Spleen (tissue), 11 donors: ENCODE data around the gene MORN4. TPM values are rescaled to one million over a fixed set of nuclear protein-coding genes. Genes with fewer than 3 reads are reported as not detected.
"Not testable (repeated sequence)": the region's sequence is repeated elsewhere in the genome, so short reads cannot be mapped to it uniquely, and the experiment has no call there.

ENCODE experiments used
- DNase-seq: peaks from one replicate; pipeline ENCODE4 v3.0.0-alpha.2; 2020
- H3K27ac ChIP-seq, 8 donors: fragments of 200-600 bp; sonication (generic) in 7 of 8; 1 replicate in 4 of 8; 2 replicates in 4 of 8; pipeline versions ENCODE4 v1.5.0 to v1.8.0; 2016 to 2021; ENCODE audit warnings: inconsistent platforms in 4 of 8, mild to moderate bottlenecking in 4 of 8, moderate library complexity in 1 of 8
- H3K27me3 ChIP-seq, 7 donors: fragments of 200-600 bp; sonication (generic) in 6 of 7; replicated peaks in 1 of 7; 1 replicate in 4 of 7; 2 replicates in 3 of 7; pipeline versions ENCODE4 v1.5.0 to v1.8.0; 2016 to 2021; ENCODE audit warnings: inconsistent platforms in 3 of 7, mild to moderate bottlenecking in 1 of 7
- H3K36me3 ChIP-seq, 6 donors: fragments of 200-600 bp; sonication (generic) in 5 of 6; 1 replicate in 4 of 6; 2 replicates in 2 of 6; pipeline versions ENCODE4 v1.5.0 to v1.8.0; 2016 to 2021; ENCODE audit warnings: inconsistent platforms in 2 of 6
- H3K4me1 ChIP-seq, 6 donors: fragments of 200-600 bp; sonication (generic) in 5 of 6; 1 replicate in 3 of 6; 2 replicates in 3 of 6; pipeline versions ENCODE4 v1.5.0 to v1.8.0; 2016 to 2021; ENCODE audit warnings: inconsistent platforms in 3 of 6
- H3K4me3 ChIP-seq, 8 donors: fragments of 200-600 bp; sonication (generic) in 7 of 8; 1 replicate in 4 of 8; 2 replicates in 4 of 8; pipeline versions ENCODE4 v1.5.0 to v1.8.0; 2016 to 2021; ENCODE audit warnings: inconsistent platforms in 4 of 8, mild to moderate bottlenecking in 4 of 8, moderate library complexity in 2 of 8
- H3K9me3 ChIP-seq, 8 donors: fragments of 200-600 bp; sonication (generic) in 7 of 8; 1 replicate in 4 of 8; 2 replicates in 4 of 8; pipeline versions ENCODE4 v1.5.0 to v1.8.0; 2016 to 2021; ENCODE audit warnings: inconsistent platforms in 4 of 8
- POLR2A ChIP-seq, 3 donors: fragments of 450-650 bp; IDR thresholded peaks; one replicate each; pipeline ENCODE4 v1.5.1; 2017; ENCODE audit warnings: antibody characterized with exemption in 3 of 3, mild to moderate bottlenecking in 1 of 3
- POLR2AphosphoS5 ChIP-seq, 3 donors: sonication (generic); formaldehyde crosslinking; IDR thresholded peaks; one replicate each; pipeline ENCODE4 v1.5.1; 2017; ENCODE audit warnings: antibody characterized with exemption in 3 of 3
- WGBS, 5 donors: extraction: QIAGEN DNeasy Blood & Tissue Kit in 3 of 5; methylation state at CpG; one replicate each; pipeline versions ENCODE4 v1.1.5 to v1.1.7; 2013 to 2018; 5-methylcytosine and 5-hydroxymethylcytosine counted together
- intact Hi-C: fragments of 100-400 bp; cut with DNase I; formaldehyde crosslinking; loops from one replicate; pipeline ENCODE4 v1.15.0; 2023; ENCODE audit warnings: low total_unique reads
- polyA plus RNA-seq, 3 donors: library from polyadenylated mRNA; stranded (reverse); fragments of 200-250 nt; gene quantifications; one replicate each; pipeline ENCODE4 v1.2.1, GENCODE V29; 2013
- total RNA-seq, 7 donors: library from RNA; depleted of rRNA in 3 of 7; stranded (reverse); fragments of >200 nt in 3 of 7; fragmentation: NEBNext Ultra II Directional in 4 of 7; extraction: Animal tissue kit (Norgen Biotek cat#: 25700) in 4 of 7; gene quantifications; one replicate each; pipeline versions ENCODE4 v1.1.0 to v1.2.1, GENCODE V29; 2016 to 2021
- TF ChIP-seq, protein P1 (sequence below), 11 experiments: fragments of 200-600 bp in 7 of 11; fragments of 450-650 bp in 4 of 11; sonication (generic) in 4 of 11; IDR thresholded peaks in 8 of 11; conservative IDR thresholded peaks in 3 of 11; 1 replicate in 7 of 11; 2 replicates in 4 of 11; pipeline versions ENCODE4 v1.4.0 to v1.8.0; 2016 to 2021; ENCODE audit warnings: antibody characterized with exemption in 11 of 11, inconsistent platforms in 4 of 11, mild to moderate bottlenecking in 1 of 11
- donor health status: healthy with polysubstance abuse.
- donor health status: DM: no; HTN: no; CAD: no; lungs with moderate emphysema.
- donor health status: DM: no; HTN: no; CAD: no.
- donor health status: Bipolar disorder and iron deficiency.
- donor health status: healthy.
- donor health status: DM: no; HTN: no; CAD: no.
- donor health status: DM: yes; HTN: yes; CAD: no.

The MORN4 gene
- total and polyA plus RNA-seq, 10 donors, result 1.6 to 5.0 (median 2.7) TPM

DNA sequence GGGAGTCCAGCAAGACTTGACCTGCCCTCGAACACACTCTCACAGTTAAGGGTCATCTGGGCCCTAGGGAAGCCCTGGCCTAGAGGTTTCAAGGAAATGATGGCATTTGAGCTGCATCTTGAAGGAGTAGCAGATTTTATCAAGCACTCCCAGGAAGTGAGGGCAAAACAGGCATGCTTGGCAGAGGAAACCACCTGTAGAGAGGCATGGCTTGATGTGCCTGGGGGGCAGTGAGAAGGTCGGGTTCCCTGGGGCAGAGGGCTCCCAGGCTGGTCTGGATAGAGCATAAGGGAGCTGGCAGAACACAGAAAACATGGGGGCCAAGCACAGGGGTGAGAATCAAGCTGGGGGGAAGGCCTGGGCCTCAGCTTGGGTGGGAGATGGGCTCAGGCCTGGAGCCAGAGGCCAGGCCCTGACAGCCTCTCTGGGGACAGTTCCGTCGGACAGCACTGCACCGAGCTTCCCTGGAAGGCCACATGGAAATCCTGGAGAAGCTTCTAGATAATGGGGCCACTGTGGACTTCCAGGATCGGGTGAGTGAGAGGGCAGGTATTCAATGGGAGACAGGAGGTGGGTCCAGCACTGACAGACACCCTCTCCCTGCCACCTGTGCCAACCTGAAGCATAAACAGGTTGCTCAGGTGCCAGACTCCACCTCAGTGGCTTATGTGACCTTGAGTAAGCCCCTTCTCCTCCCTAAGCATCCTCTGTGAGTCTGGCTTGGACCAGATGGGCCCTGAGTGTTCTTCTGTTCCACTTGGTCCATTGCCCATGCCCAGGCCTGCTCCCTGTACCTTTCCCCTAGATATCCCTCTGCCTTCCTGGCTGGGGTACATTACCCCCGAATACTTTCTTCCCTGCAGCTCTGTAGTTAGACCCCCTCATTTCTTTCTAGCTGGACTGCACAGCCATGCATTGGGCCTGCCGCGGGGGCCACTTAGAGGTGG is 52.6 kb downstream of the MORN4 start:
- intact Hi-C loops, result no loop called here
- no peaks in the 10 kb centered on the region for H3K36me3 ChIP-seq
- WGBS, 5 donors, result 80 to 92% (median 86%) methylated on average over 9 of the region's 9 CpGs
- H3K27me3 ChIP-seq, result peaks cover 0 to 17% (median 0%) of the 10 kb centered on the region in 7 donors
- no peaks in the 10 kb centered on the region for H3K9me3 ChIP-seq
- no peaks in the 10 kb centered on the region for H3K4me1 ChIP-seq
- TF ChIP-seq, protein P1, sequence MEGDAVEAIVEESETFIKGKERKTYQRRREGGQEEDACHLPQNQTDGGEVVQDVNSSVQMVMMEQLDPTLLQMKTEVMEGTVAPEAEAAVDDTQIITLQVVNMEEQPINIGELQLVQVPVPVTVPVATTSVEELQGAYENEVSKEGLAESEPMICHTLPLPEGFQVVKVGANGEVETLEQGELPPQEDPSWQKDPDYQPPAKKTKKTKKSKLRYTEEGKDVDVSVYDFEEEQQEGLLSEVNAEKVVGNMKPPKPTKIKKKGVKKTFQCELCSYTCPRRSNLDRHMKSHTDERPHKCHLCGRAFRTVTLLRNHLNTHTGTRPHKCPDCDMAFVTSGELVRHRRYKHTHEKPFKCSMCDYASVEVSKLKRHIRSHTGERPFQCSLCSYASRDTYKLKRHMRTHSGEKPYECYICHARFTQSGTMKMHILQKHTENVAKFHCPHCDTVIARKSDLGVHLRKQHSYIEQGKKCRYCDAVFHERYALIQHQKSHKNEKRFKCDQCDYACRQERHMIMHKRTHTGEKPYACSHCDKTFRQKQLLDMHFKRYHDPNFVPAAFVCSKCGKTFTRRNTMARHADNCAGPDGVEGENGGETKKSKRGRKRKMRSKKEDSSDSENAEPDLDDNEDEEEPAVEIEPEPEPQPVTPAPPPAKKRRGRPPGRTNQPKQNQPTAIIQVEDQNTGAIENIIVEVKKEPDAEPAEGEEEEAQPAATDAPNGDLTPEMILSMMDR (IDR thresholded peaks at IDR 0.05 in 8 of 11, conservative IDR thresholded peaks at IDR 0.05 in 3 of 11), result no peak
- TF ChIP-seq POLR2AphosphoS5 (IDR thresholded peaks at IDR 0.05) (no peak), POLR2A (IDR thresholded peaks at IDR 0.05) (no peak)
- no peak overlapping the region for H3K27ac ChIP-seq
- DNase-seq, result peak; percentile 53
- no peak overlapping the region for H3K4me3 ChIP-seq

DNA sequence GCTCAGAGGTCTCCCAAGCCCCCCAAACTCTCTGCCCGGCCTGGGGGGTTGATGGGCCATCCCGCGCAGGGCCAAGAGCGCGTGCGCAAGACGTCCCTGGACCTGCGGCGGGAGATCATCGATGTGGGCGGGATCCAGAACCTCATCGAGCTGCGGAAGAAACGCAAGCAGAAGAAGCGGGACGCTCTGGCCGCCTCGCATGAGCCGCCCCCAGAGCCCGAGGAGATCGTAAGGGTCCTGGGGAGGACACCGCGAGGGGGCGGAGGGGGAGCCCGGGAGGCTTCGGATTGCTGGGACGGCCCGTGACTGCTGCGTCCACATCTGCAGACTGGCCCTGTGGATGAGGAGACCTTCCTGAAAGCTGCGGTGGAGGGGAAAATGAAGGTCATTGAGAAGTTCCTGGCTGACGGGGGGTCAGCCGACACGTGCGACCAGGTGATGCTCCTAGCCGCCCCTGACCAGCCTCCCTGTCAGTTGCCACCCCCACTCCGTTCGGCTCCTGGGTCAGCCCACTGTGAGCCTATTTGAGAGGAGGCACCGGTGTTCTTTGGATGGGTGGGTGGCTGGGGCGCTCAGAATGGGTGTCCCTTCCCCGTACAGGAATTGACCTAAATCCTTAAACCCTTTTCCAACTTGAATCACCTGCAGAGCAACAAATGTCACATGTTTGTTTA is 55.0 kb downstream of the MORN4 start:
- TF ChIP-seq, protein P1 (IDR thresholded peaks at IDR 0.05 in 8 of 11, conservative IDR thresholded peaks at IDR 0.05 in 3 of 11), result no peak
- TF ChIP-seq POLR2A (IDR thresholded peaks at IDR 0.05) (no peak), POLR2AphosphoS5 (IDR thresholded peaks at IDR 0.05) (no peak)
- H3K4me1 ChIP-seq, result no peaks in the 10 kb centered on the region
- 74 to 87% (median 75%) methylated on average over 36 to 40 of the region's 40 CpGs for WGBS, 5 donors
- intact Hi-C loops, result no loop called here
- H3K9me3 ChIP-seq, result no peaks in the 10 kb centered on the region
- H3K4me3 ChIP-seq, result no peak overlapping the region
- peaks cover 0 to 17% (median 0%) of the 10 kb centered on the region in 7 donors for H3K27me3 ChIP-seq
- no peak overlapping the region for H3K27ac ChIP-seq
- DNase-seq, result peak; percentile 39
- no peaks in the 10 kb centered on the region for H3K36me3 ChIP-seq

DNA sequence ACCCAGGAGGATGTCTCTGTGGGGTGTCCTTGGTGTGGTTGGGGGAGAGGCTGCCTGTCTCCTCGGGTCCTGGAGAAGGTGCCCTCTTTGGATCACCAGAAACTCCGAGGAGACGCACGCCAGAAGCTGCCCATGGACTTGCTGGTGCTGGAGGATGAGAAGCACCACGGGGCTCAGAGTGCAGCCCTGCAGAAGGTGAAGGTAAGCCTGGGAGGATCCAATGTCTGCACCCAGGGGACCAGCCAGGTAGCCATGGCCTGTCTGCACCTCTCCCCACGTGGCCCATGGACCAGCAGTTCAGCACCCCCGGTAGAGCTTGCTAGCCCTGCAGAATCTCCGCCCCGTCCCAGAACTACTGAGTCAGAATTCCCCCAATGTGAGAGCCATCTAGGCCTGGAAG is 55.6 kb downstream of the MORN4 start:
- H3K27ac ChIP-seq, result no peak overlapping the region
- TF ChIP-seq POLR2A (IDR thresholded peaks at IDR 0.05) (no peak), POLR2AphosphoS5 (IDR thresholded peaks at IDR 0.05) (no peak)
- TF ChIP-seq, protein P1 (IDR thresholded peaks at IDR 0.05 in 8 of 11, conservative IDR thresholded peaks at IDR 0.05 in 3 of 11), result no peak
- intact Hi-C loops, result no loop called here
- no peaks in the 10 kb centered on the region for H3K9me3 ChIP-seq
- no peaks in the 10 kb centered on the region for H3K36me3 ChIP-seq
- WGBS, 5 donors, result 76 to 85% (median 81%) methylated on average over 7 to 9 of the region's 9 CpGs
- DNase-seq, result peak; percentile 42
- no peak overlapping the region for H3K4me3 ChIP-seq
- H3K4me1 ChIP-seq, result peaks cover 0 to 1% (median under 1%) of the 10 kb centered on the region in 6 donors
- H3K27me3 ChIP-seq, result peaks cover 0 to 17% (median 0%) of the 10 kb centered on the region in 7 donors

DNA sequence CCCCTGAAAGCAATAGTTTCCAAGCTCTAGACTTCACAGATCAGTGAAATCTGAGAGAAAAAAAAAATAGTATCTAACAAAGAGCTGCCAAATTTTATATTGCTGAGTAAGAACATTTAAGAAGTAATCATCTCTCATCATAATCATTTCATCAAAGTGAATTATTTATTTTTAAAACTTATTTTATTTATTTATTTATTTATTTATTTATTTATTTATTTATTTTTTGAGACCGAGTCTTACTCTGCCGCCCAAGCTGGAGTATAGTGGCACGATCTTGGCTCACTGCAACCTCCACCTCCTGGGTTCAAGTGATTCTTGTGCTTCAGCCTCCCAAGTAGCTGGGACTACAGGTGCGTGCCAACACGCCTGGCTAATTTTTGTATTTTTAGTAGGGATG is 56.8 kb downstream of the MORN4 start:
- WGBS, 5 donors, result 39 to 76% (median 70%) methylated on average over 5 of the region's 5 CpGs
- H3K9me3 ChIP-seq, H3K36me3 ChIP-seq, intact Hi-C loops, DNase-seq, H3K4me3 ChIP-seq, H3K27ac ChIP-seq: not testable (repeated sequence)
- peaks cover 0 to 17% (median 0%) of the 10 kb centered on the region in 7 donors for H3K27me3 ChIP-seq
- H3K4me1 ChIP-seq, result peaks cover 0 to 11% (median 8%) of the 10 kb centered on the region in 6 donors
